ENCODE data around the gene GRIK4.

Gene GRIK4

GRCh38 chr11:120556797-120557196 is 45.2 kb downstream of the GRIK4 start:
- H3K4me3 ChIP-seq (ENCODE audit: severe bottlenecking) = no peak overlapping the region
- DNase-seq (ENCODE audit: low spot score) (no peak), ATAC-seq (ENCODE audit: low read depth) (no peak)
- H3K27me3 ChIP-seq (ENCODE audit: insufficient read depth, poor library complexity, severe bottlenecking) = no peaks in the 10 kb centered on the region
- no peak for TF ChIP-seq CTCF (IDR thresholded peaks at IDR 0.05; ENCODE audit: poor library complexity, severe bottlenecking)
- H3K27ac ChIP-seq (ENCODE audit: poor library complexity, severe bottlenecking) = no peak overlapping the region
- H3K9me3 ChIP-seq (ENCODE audit: severe bottlenecking) = no peaks in the 10 kb centered on the region
- no peaks in the 10 kb centered on the region for H3K4me1 ChIP-seq (ENCODE audit: insufficient read depth, poor library complexity, severe bottlenecking)
- no peaks in the 10 kb centered on the region for H3K36me3 ChIP-seq (ENCODE audit: low read depth)

DNA sequence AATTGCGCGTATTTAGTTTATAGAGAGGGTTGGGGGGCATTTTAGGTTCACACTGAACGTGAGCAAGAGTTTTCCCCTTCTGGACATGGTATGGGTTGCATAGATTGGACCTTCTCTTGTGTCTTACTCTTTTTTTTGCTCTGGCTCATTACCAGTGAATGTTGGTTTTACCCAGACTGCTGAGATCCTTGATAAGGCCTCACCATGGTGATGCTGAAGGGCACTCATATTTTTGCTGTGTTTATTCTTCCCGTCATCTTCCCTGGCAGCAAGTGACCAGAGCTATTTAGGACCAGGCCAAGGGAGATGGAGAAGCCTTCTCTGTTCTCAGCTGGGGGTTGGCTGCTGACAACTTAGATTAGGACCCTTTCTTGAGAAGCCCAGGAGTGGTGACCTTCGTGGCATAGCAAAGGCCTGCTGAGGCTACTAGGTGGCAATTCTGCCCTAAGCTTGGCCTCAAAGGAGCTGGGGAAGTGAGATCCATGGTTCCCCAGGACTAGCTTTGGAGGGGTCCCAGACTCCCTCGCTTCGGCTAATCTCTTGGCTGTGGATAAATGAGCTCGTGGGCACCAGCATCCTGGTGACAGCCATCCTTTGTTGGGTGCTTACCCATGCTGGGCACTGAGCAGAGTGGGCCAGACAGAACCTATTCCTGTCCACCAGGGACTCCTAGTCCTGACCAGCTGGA is 47.3 kb downstream of the GRIK4 start:
- DNase-seq (ENCODE audit: low spot score) = no peak
- no peaks in the 10 kb centered on the region for H3K36me3 ChIP-seq (ENCODE audit: low read depth)

GRCh38 chr11:120561286-120561685 is 49.7 kb downstream of the GRIK4 start:
- DNase-seq (ENCODE audit: low spot score) (no peak), ATAC-seq (ENCODE audit: low read depth) (no peak)
- H3K9me3 ChIP-seq (ENCODE audit: severe bottlenecking) = no peaks in the 10 kb centered on the region
- H3K27me3 ChIP-seq (ENCODE audit: insufficient read depth, poor library complexity, severe bottlenecking) = peaks cover 4% of the 10 kb centered on the region
- peaks cover 16% of the 10 kb centered on the region for H3K4me1 ChIP-seq (ENCODE audit: insufficient read depth, poor library complexity, severe bottlenecking)
- H3K27ac ChIP-seq (ENCODE audit: poor library complexity, severe bottlenecking) = no peak overlapping the region
- H3K36me3 ChIP-seq (ENCODE audit: low read depth) = no peaks in the 10 kb centered on the region
- no peak overlapping the region for H3K4me3 ChIP-seq (ENCODE audit: severe bottlenecking)
- no peak for TF ChIP-seq CTCF (IDR thresholded peaks at IDR 0.05; ENCODE audit: poor library complexity, severe bottlenecking)

More for the DNA sequence above, 47.3 kb downstream of the GRIK4 start:
- Histone ChIP-seq H3K27ac (ENCODE audit: poor library complexity, severe bottlenecking) (no peak overlapping the region), H3K4me1 (ENCODE audit: insufficient read depth, poor library complexity, severe bottlenecking) (no peaks in the 10 kb centered on the region), H3K4me3 (ENCODE audit: severe bottlenecking) (no peak overlapping the region), H3K27me3 (ENCODE audit: insufficient read depth, poor library complexity, severe bottlenecking) (no peaks in the 10 kb centered on the region), H3K9me3 (ENCODE audit: severe bottlenecking) (no peaks in the 10 kb centered on the region)
- no peak for ATAC-seq (ENCODE audit: low read depth)
- no peak for TF ChIP-seq CTCF (IDR thresholded peaks at IDR 0.05; ENCODE audit: poor library complexity, severe bottlenecking)

GRCh38 chr11:120562806-120563425 is 51.4 kb downstream of the GRIK4 start:
- Histone ChIP-seq H3K27me3 (ENCODE audit: insufficient read depth, poor library complexity, severe bottlenecking) (peaks cover 4% of the 10 kb centered on the region), H3K4me3 (ENCODE audit: severe bottlenecking) (no peak overlapping the region), H3K9me3 (ENCODE audit: severe bottlenecking) (no peaks in the 10 kb centered on the region), H3K27ac (ENCODE audit: poor library complexity, severe bottlenecking) (no peak overlapping the region), H3K36me3 (ENCODE audit: low read depth) (no peaks in the 10 kb centered on the region), H3K4me1 (ENCODE audit: insufficient read depth, poor library complexity, severe bottlenecking) (peaks cover 18% of the 10 kb centered on the region)
- ATAC-seq (ENCODE audit: low read depth) = no peak
- no peak for TF ChIP-seq CTCF (IDR thresholded peaks at IDR 0.05; ENCODE audit: poor library complexity, severe bottlenecking)
- no peak for DNase-seq (ENCODE audit: low spot score)

Measured in RWPE2 (cell line).